Measurements from ENCODE around the gene COX6B2.

DNA sequence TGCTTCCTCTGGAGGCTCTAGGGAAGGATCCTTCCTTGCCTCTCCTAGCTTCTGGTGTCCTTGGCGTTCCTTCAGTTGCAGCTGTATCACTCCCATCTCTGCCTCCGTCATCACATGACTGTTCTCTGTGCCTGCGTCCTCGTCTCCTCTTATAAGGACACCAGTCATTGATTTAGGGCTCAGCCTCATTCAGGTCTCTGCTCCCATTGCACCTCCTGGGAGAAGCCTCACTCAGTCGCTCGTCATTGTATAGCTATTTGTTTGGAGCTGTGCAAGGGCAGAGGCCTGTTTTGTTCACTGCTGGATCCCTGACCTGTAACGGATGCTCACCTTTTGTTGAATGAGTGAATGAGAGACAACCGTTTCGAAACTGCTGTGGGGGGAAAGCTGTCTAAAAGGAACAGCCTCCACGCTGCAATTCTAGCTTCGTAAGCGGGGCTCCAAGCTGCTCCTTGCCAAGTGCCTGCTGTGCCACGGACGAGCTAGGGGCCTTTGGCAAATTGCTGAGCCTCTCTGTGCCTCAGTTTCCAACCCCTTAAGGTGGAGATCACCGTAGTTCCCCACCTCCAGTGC lies 53.5 kb downstream of the COX6B2 start:
- TF ChIP-seq, protein P1, sequence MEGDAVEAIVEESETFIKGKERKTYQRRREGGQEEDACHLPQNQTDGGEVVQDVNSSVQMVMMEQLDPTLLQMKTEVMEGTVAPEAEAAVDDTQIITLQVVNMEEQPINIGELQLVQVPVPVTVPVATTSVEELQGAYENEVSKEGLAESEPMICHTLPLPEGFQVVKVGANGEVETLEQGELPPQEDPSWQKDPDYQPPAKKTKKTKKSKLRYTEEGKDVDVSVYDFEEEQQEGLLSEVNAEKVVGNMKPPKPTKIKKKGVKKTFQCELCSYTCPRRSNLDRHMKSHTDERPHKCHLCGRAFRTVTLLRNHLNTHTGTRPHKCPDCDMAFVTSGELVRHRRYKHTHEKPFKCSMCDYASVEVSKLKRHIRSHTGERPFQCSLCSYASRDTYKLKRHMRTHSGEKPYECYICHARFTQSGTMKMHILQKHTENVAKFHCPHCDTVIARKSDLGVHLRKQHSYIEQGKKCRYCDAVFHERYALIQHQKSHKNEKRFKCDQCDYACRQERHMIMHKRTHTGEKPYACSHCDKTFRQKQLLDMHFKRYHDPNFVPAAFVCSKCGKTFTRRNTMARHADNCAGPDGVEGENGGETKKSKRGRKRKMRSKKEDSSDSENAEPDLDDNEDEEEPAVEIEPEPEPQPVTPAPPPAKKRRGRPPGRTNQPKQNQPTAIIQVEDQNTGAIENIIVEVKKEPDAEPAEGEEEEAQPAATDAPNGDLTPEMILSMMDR (conservative IDR thresholded peaks at IDR 0.05; ENCODE audit: low read depth, low read length), result no peak
- TF ChIP-seq EZH2 (IDR thresholded peaks at IDR 0.05; ENCODE audit: low read length, unreplicated experiment) (no peak), EZH2phosphoT487 (IDR thresholded peaks at IDR 0.05; ENCODE audit: borderline replicate concordance, low read length) (no peak)

Measured in PC-3 (cell line).